Tibial artery (tissue), 4 donors: ENCODE results near the gene IRF2.

Experiments
- DNase-seq, 2 donors: peaks; one replicate each; pipeline ENCODE4 v3.0.0-alpha.2; 2019
- H3K27ac ChIP-seq, 2 donors: fragments of 200-600 bp; sonication (generic) in 1 of 2; 1 replicate in 1 of 2; 2 replicates in 1 of 2; pipeline ENCODE4 v1.5.1; 2018 to 2019; ENCODE audit warnings: mild to moderate bottlenecking in 1 of 2
- H3K27me3 ChIP-seq, 2 donors: fragments of 200-600 bp; sonication (generic) in 1 of 2; one replicate each; pipeline versions ENCODE4 v1.5.1 to v1.6.0; 2016 to 2019
- H3K36me3 ChIP-seq, 3 donors: fragments of 200-600 bp; sonication (generic) in 2 of 3; one replicate each; pipeline ENCODE4 v1.5.1; 2016 to 2019; ENCODE audit warnings: mild to moderate bottlenecking in 2 of 3
- H3K4me1 ChIP-seq, 4 donors: fragments of 200-600 bp; sonication (generic) in 2 of 4; 1 replicate in 3 of 4; 2 replicates in 1 of 4; pipeline ENCODE4 v1.5.1; 2016 to 2019
- H3K4me3 ChIP-seq, 2 donors: fragments of 200-600 bp; sonication (generic) in 1 of 2; 1 replicate in 1 of 2; 2 replicates in 1 of 2; pipeline ENCODE4 v1.5.1; 2018 to 2019; ENCODE audit warnings: mild to moderate bottlenecking in 2 of 2
- H3K9me3 ChIP-seq, 3 donors: fragments of 200-600 bp; sonication (generic) in 1 of 3; one replicate each; pipeline ENCODE4 v1.5.1; 2016 to 2019
- intact Hi-C: fragments of 100-400 bp; cut with DNase I; formaldehyde crosslinking; loops from one replicate; pipeline ENCODE4 v1.15.0; 2023; ENCODE audit warnings: low total_unique reads
- TF ChIP-seq, protein P1 (sequence below), 2 experiments: fragments of 200-600 bp in 1 of 2; fragments of 450-650 bp in 1 of 2; IDR thresholded peaks; one replicate each; pipeline ENCODE4 v1.5.1; 2017 to 2019; ENCODE audit warnings: antibody characterized with exemption in 2 of 2, mild to moderate bottlenecking in 1 of 2, moderate library complexity in 1 of 2

The IRF2 gene

DNA sequence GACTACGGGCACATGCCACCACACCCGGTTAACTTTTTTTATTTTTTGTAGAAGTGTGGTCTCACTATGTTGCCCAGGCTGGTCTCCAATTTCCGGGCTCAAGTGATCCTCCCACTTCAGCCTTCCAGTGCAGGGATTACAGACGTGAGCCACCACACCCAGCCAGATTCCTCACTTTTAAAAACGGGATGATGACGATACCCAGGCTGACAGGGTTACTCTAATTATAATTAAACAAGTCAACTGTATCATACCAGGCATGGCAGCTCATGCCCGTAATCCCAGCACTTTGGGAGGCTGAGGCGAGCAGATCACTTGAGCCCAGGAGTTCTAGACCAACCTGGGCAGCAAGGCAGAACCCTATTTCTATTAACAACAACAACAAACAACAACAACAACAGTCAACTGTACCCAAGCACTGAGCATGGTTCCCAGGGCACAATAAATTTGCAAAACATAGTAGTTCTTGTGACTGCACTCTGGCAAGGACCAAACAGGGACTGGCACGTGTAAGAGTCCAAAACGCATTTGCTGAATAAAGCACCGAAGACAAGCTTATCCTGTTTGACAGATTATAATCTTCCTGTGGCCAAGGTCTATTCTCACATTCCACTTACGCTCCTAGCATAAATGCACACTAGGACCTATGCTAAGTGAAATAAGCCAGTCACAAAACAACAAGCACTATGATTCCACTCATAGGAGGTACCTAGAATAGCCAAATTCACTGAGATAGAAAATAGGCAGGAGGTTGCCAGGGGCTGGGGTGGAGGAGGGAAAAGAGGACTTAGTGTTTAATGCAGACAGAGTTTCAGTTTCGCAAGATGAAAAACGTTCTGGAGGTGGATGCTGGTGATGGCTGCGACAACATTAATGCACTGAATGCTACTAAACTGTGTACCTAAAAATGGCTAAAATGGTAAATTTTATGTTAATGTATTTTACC, 77.5 kb downstream of the IRF2 start:
- TF ChIP-seq, protein P1, sequence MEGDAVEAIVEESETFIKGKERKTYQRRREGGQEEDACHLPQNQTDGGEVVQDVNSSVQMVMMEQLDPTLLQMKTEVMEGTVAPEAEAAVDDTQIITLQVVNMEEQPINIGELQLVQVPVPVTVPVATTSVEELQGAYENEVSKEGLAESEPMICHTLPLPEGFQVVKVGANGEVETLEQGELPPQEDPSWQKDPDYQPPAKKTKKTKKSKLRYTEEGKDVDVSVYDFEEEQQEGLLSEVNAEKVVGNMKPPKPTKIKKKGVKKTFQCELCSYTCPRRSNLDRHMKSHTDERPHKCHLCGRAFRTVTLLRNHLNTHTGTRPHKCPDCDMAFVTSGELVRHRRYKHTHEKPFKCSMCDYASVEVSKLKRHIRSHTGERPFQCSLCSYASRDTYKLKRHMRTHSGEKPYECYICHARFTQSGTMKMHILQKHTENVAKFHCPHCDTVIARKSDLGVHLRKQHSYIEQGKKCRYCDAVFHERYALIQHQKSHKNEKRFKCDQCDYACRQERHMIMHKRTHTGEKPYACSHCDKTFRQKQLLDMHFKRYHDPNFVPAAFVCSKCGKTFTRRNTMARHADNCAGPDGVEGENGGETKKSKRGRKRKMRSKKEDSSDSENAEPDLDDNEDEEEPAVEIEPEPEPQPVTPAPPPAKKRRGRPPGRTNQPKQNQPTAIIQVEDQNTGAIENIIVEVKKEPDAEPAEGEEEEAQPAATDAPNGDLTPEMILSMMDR (IDR thresholded peaks at IDR 0.05) = no peak
- Histone ChIP-seq H3K4me3 (no peak overlapping the region), H3K27ac (peak overlapping the region in 1 of 2 donors; percentile 3), H3K4me1 (peaks cover 0 to 50% (median 5%) of the 10 kb centered on the region in 4 donors), H3K36me3 (peaks cover 47 to 72% (median 50%) of the 10 kb centered on the region in 3 donors), H3K9me3 (no peaks in the 10 kb centered on the region), H3K27me3 (no peaks in the 10 kb centered on the region)
- intact Hi-C loops = no loop called here
- no peak for DNase-seq

DNA sequence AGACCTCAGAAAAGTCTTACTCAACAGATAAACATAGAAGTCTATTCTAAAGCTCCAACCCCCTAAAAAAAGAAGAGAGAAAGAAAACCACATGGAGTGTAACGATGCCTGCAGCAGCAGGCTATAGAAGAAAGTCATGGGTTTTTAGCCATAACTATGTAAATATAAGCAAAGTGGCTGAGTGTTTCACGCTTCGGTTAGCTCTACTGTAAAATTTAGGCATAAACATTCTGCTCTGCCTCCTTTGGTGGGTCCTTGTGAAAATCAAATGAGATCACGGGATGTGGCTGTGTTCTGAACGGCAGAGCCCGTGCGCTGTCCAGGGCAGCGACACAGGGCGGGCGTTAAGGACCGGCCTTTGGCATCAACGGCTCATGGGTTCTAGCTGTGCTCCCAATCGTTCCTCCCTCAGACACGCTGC, 78.4 kb downstream of the IRF2 start:
- Histone ChIP-seq H3K4me1 (peaks cover 0 to 41% (median 3%) of the 10 kb centered on the region in 4 donors), H3K4me3 (no peak overlapping the region), H3K27ac (peak overlapping the region in 1 of 2 donors; percentile 25), H3K27me3 (no peaks in the 10 kb centered on the region), H3K9me3 (no peaks in the 10 kb centered on the region), H3K36me3 (peaks cover 55 to 80% (median 55%) of the 10 kb centered on the region in 3 donors)
- TF ChIP-seq, protein P1 (IDR thresholded peaks at IDR 0.05) = no peak
- DNase-seq = no peak
- intact Hi-C loops = no loop called here

DNA sequence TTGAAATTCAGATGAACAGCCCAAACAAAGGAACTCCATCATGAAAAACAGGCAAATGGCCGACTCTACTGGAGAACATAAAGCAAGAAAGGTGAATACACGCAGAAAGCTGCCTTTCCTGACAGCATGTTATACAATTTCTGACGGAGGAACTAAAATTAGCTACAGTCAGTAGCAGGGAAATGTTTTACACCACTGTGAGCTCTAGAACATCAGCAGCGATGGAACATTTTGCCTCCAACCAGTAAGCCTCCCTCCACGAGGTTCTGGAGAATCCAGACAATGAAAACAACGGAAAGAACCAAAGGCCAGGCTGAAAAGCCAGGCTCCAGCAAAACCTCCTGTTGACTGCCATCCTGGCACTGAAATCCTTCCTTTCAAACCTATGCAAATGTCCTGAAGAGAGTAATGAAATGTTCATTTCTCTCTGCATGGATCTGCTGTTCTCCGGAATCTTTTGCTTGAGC, 78.9 kb downstream of the IRF2 start:
- Histone ChIP-seq H3K36me3 (peaks cover 60 to 85% (median 60%) of the 10 kb centered on the region in 3 donors), H3K27ac (peak overlapping the region in 1 of 2 donors; percentile 25), H3K4me1 (peaks cover 0 to 36% (median 1%) of the 10 kb centered on the region in 4 donors), H3K9me3 (no peaks in the 10 kb centered on the region), H3K27me3 (no peaks in the 10 kb centered on the region), H3K4me3 (no peak overlapping the region)
- TF ChIP-seq, protein P1 (IDR thresholded peaks at IDR 0.05) = no peak
- DNase-seq = no peak
- intact Hi-C loops = no loop called here

DNA sequence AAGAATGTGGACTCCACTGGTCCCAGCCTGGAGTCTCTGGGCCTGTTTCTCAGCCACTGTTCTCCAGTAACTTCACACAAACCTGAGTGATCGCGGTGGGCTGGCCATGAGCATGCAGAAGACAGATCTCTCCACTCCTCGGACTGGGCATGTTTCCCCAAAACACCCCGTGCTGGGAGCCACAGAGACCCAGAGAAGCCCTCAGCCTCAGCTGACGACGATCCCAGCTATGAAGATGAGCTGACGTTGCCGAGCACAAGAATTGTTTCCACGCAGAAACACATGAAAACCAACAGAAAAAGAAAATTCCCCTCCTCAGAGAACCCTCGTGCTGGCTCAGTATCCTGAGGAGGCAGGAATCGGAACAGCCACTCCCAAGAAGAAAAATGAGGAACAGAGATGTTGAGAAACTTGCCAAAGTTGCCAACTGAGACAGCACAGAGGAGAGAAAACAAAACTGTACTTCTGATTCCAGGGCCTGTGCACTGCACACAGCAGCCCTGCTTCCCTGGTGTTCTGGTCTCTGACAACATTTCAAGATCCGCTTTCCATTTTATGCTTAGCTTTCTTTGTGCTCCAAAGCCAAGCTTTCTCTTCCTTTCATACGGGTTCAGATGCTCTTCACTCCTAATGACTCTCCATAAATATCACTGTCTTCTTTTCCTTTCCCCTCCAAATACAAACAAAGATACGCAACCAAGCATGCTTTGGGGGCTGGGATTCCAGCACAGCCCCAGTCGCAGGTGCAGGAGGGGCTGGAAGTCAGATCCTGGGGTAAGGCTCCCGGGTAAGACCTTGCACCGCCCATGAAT, 81.4 kb downstream of the IRF2 start:
- peaks cover 0 to 14% (median 1%) of the 10 kb centered on the region in 4 donors for H3K4me1 ChIP-seq
- peaks cover 72 to 95% (median 76%) of the 10 kb centered on the region in 3 donors for H3K36me3 ChIP-seq
- H3K27me3 ChIP-seq = no peaks in the 10 kb centered on the region
- no peak overlapping the region for H3K4me3 ChIP-seq
- intact Hi-C loops = no loop called here
- peak in 1 of 2 donors; percentile 33 for DNase-seq
- TF ChIP-seq, protein P1 (IDR thresholded peaks at IDR 0.05) = no peak
- H3K9me3 ChIP-seq = no peaks in the 10 kb centered on the region
- peak overlapping the region in 1 of 2 donors; percentile 40 for H3K27ac ChIP-seq

DNA sequence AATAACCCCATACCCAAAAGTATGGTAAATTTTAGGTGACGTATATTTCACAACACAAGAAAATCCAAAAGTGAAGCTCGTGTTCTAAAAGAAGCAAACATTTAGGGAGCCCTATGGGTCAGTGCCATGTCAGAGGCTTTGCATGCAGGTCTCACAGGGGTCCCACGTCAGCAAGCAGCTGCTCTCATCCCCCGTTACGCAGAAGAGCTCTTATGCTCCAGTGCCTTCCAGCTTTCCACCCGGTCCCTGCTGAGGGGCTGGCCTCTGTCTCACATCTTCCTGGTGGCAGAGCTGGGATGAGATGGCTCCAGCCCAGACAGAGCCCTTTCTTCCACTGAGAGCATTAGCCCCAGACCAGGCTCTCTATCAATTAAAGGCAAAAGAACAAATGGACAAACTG, 82.0 kb downstream of the IRF2 start:
- intact Hi-C loops = no loop called here
- TF ChIP-seq, protein P1 (IDR thresholded peaks at IDR 0.05) = no peak
- H3K27ac ChIP-seq = peak overlapping the region in 1 of 2 donors; percentile 40
- H3K36me3 ChIP-seq = peaks cover 68 to 95% (median 76%) of the 10 kb centered on the region in 3 donors
- H3K9me3 ChIP-seq = no peaks in the 10 kb centered on the region
- H3K4me3 ChIP-seq = no peak overlapping the region
- no peaks in the 10 kb centered on the region for H3K27me3 ChIP-seq
- no peak for DNase-seq
- H3K4me1 ChIP-seq = peaks cover 0 to 8% (median 1%) of the 10 kb centered on the region in 4 donors
